Small intestine (tissue), 7 donors: ENCODE measurements around the gene RERE. TPM values are rescaled to one million over a fixed set of nuclear protein-coding genes. Genes with fewer than 3 reads are reported as not detected.

Experiments used
- DNase-seq, 2 donors: peaks; one replicate each; pipeline versions ENCODE4 v3.0.0 to v3.0.0-alpha.2; 2013
- FAIRE-seq: peaks from 2 replicates; lab custom pipeline; 2012; peaks lifted over from hg19 to GRCh38; lab: Jason Lieb, UNC
- H3K27ac ChIP-seq, 3 donors: one replicate each; pipeline ENCODE4 v1.5.1; 2013; ENCODE audit warnings: low read length in 2 of 3, mild to moderate bottlenecking in 2 of 3, control low read depth in 1 of 3, inconsistent platforms in 1 of 3, low read depth in 1 of 3, moderate library complexity in 1 of 3
- H3K27me3 ChIP-seq, 3 donors: one replicate each; pipeline ENCODE4 v1.6.1; 2013; ENCODE audit warnings: low read length in 3 of 3, inconsistent platforms in 1 of 3; ENCODE audit not compliant: control insufficient read depth in 3 of 3, insufficient read depth in 3 of 3
- H3K36me3 ChIP-seq, 3 donors: one replicate each; pipeline ENCODE4 v1.6.1; 2013; ENCODE audit warnings: low read length in 3 of 3, inconsistent platforms in 1 of 3, low read depth in 1 of 3, mild to moderate bottlenecking in 1 of 3, moderate library complexity in 1 of 3; ENCODE audit not compliant: control insufficient read depth in 3 of 3, insufficient read depth in 2 of 3
- H3K4me1 ChIP-seq, 3 donors: one replicate each; pipeline ENCODE4 v1.6.1; 2013; ENCODE audit warnings: low read length in 2 of 3, inconsistent platforms in 1 of 3, low read depth in 1 of 3, mild to moderate bottlenecking in 1 of 3, moderate library complexity in 1 of 3; ENCODE audit not compliant: control insufficient read depth in 3 of 3, insufficient read depth in 2 of 3
- H3K4me3 ChIP-seq, 3 donors: one replicate each; pipeline ENCODE4 v1.5.1; 2013; ENCODE audit warnings: low read length in 3 of 3, control low read depth in 1 of 3, inconsistent platforms in 1 of 3, low read depth in 1 of 3, mild to moderate bottlenecking in 1 of 3, moderate library complexity in 1 of 3
- H3K9me3 ChIP-seq, 2 donors: one replicate each; pipeline ENCODE4 v1.6.1; 2013; ENCODE audit warnings: low read depth in 1 of 2, low read length in 1 of 2; ENCODE audit not compliant: control insufficient read depth in 2 of 2, insufficient read depth in 1 of 2
- WGBS, 3 donors: extraction: QIAGEN DNeasy Blood & Tissue Kit; methylation state at CpG; one replicate each; pipeline ENCODE4 v1.1.7; 2013; 5-methylcytosine and 5-hydroxymethylcytosine counted together
- polyA plus RNA-seq, 4 donors: library from polyadenylated mRNA; stranded (reverse) in 3 of 4; unstranded in 1 of 4; fragments of 200-250 nt in 3 of 4; fragments of 120-200 nt in 1 of 4; gene quantifications; one replicate each; pipeline versions ENCODE4 v1.2.1 to v1.2.3, GENCODE V29; 2013
- donor health status: healthy with polysubstance abuse.
- donor health status: control.
- donor health status: control.
- donor health status: Bipolar disorder and iron deficiency.
- donor health status: healthy.

The RERE gene
- polyA plus RNA-seq, 4 donors: 19.5 to 66.8 (median 25.8) TPM

- DNase-seq (peak; percentile 50 to 53), FAIRE-seq (no peak)
- Histone ChIP-seq H3K9me3 (no peaks in the 10 kb centered on the region), H3K27ac (peak overlapping the region; percentile 93 to 98 (median 96)), H3K4me1 (peaks cover 5 to 56% (median 21%) of the 10 kb centered on the region in 3 donors), H3K36me3 (peaks cover 0 to 11% (median 3%) of the 10 kb centered on the region in 3 donors), H3K27me3 (no peaks in the 10 kb centered on the region), H3K4me3 (peak overlapping the region; percentile 87 to 96 (median 91))
- 2 to 5% (median 3%) methylated on average over 19 of the region's 19 CpGs for WGBS, 3 donors
Observed at GRCh38 chr1:8422510-8423268, 394.8 kb downstream of the RERE start.

- no peak for FAIRE-seq
- Histone ChIP-seq H3K4me3 (peak overlapping the region in 2 of 3 donors; percentile 87 to 91), H3K27me3 (no peaks in the 10 kb centered on the region), H3K9me3 (no peaks in the 10 kb centered on the region), H3K4me1 (peaks cover 6 to 56% (median 25%) of the 10 kb centered on the region in 3 donors), H3K27ac (peak overlapping the region; percentile 89 to 98 (median 96)), H3K36me3 (peaks cover 0 to 12% (median 5%) of the 10 kb centered on the region in 3 donors)
- 15 to 27% (median 24%) methylated on average over 6 of the region's 6 CpGs for WGBS, 3 donors
- peak; percentile 22 to 35 for DNase-seq
Observed at GRCh38 chr1:8421721-8422120, 395.7 kb downstream of the RERE start.

- Histone ChIP-seq H3K9me3 (no peaks in the 10 kb centered on the region), H3K4me3 (peak overlapping the region in 2 of 3 donors; percentile 17 to 48), H3K36me3 (peaks cover 0 to 11% (median 5%) of the 10 kb centered on the region in 3 donors), H3K27me3 (no peaks in the 10 kb centered on the region), H3K4me1 (peaks cover 7 to 47% (median 24%) of the 10 kb centered on the region in 3 donors), H3K27ac (peak overlapping the region; percentile 80 to 96 (median 90))
- FAIRE-seq (no peak), DNase-seq (peak; percentile 85 to 88)
Observed at GRCh38 chr1:8420318-8420717, 397.1 kb downstream of the RERE start.

GRCh38 chr1:8419861-8420260 is 397.6 kb downstream of the RERE start:
- FAIRE-seq: no peak
- H3K4me1 ChIP-seq: peaks cover 7 to 44% (median 24%) of the 10 kb centered on the region in 3 donors
- no peaks in the 10 kb centered on the region for H3K27me3 ChIP-seq
- peak in 1 of 2 donors; percentile 48 for DNase-seq
- no peaks in the 10 kb centered on the region for H3K9me3 ChIP-seq
- peak overlapping the region in 1 of 3 donors; percentile 48 for H3K4me3 ChIP-seq
- peak overlapping the region in 2 of 3 donors; percentile 90 to 96 for H3K27ac ChIP-seq
- peaks cover 0 to 10% (median 5%) of the 10 kb centered on the region in 3 donors for H3K36me3 ChIP-seq
- 14 to 55% (median 31%) methylated on average over 3 of the region's 3 CpGs for WGBS, 3 donors

GRCh38 chr1:8419172-8419571 is 398.3 kb downstream of the RERE start:
- H3K27ac ChIP-seq: peak overlapping the region in 2 of 3 donors; percentile 74 to 96
- FAIRE-seq (no peak), DNase-seq (no peak)
- peak overlapping the region in 1 of 3 donors; percentile 14 for H3K4me3 ChIP-seq
- H3K4me1 ChIP-seq: peaks cover 7 to 37% (median 24%) of the 10 kb centered on the region in 3 donors
- WGBS, 3 donors: 22 to 42% (median 38%) methylated on average over 6 of the region's 6 CpGs
- H3K9me3 ChIP-seq: no peaks in the 10 kb centered on the region
- no peaks in the 10 kb centered on the region for H3K27me3 ChIP-seq
- H3K36me3 ChIP-seq: peaks cover 0 to 12% (median 5%) of the 10 kb centered on the region in 3 donors

GRCh38 chr1:8418301-8418700 is 399.1 kb downstream of the RERE start:
- Histone ChIP-seq H3K36me3 (peaks cover 0 to 21% (median 5%) of the 10 kb centered on the region in 3 donors), H3K27ac (no peak overlapping the region), H3K9me3 (no peaks in the 10 kb centered on the region), H3K4me1 (peaks cover 7 to 36% (median 24%) of the 10 kb centered on the region in 3 donors), H3K27me3 (no peaks in the 10 kb centered on the region), H3K4me3 (no peak overlapping the region)
- FAIRE-seq: no peak
- WGBS, 3 donors: 39 to 73% (median 50%) methylated on average over 4 of the region's 4 CpGs
- DNase-seq: no peak

GRCh38 chr1:8417625-8418024 is 399.8 kb downstream of the RERE start:
- Histone ChIP-seq H3K4me1 (peaks cover 7 to 38% (median 28%) of the 10 kb centered on the region in 3 donors), H3K36me3 (peaks cover 0 to 23% (median 5%) of the 10 kb centered on the region in 3 donors)

GRCh38 chr1:8416881-8417280 is 400.6 kb downstream of the RERE start:
- 19 to 30% (median 23%) methylated on average over 3 of the region's 3 CpGs for WGBS, 3 donors
- no peaks in the 10 kb centered on the region for H3K27me3 ChIP-seq
- H3K4me1 ChIP-seq: peaks cover 9 to 45% (median 32%) of the 10 kb centered on the region in 3 donors
- no peaks in the 10 kb centered on the region for H3K9me3 ChIP-seq
- no peak overlapping the region for H3K27ac ChIP-seq
- FAIRE-seq: no peak
- no peak overlapping the region for H3K4me3 ChIP-seq
- no peak for DNase-seq
- peaks cover 0 to 23% (median 5%) of the 10 kb centered on the region in 3 donors for H3K36me3 ChIP-seq

More at GRCh38 chr1:8417625-8418024, 399.8 kb downstream of the RERE start:
- peak overlapping the region in 1 of 3 donors; percentile 11 for H3K27ac ChIP-seq
- no peaks in the 10 kb centered on the region for H3K9me3 ChIP-seq
- no peak overlapping the region for H3K4me3 ChIP-seq
- no peak for FAIRE-seq
- 69 to 86% (median 79%) methylated on average over 5 of the region's 5 CpGs for whole genome bisulfite sequencing, 3 donors
- DNase-seq: no peak
- no peaks in the 10 kb centered on the region for H3K27me3 ChIP-seq
